GM23338 (cell line): Measurements from ENCODE around the gene NCOA1. TPM values are rescaled to one million over a fixed set of nuclear protein-coding genes. Genes with fewer than 3 reads are reported as not detected.

ENCODE experiments used
- ATAC-seq: fragments of 200-7000 bp; cut with Tn5 transposase; 3 replicates; pipeline ENCODE4 v1.9.1; 2020
- DNase-seq: peaks from one replicate; pipeline ENCODE4 v3.0.0-alpha.2; 2015; ENCODE audit warnings: low spot score
- H2AFZ ChIP-seq: fragments of 200-600 bp; sonication (generic); 2 replicates; pipeline ENCODE4 v1.8.0; 2016; ENCODE audit warnings: antibody characterized with exemption, mild to moderate bottlenecking, moderate library complexity
- H3F3A ChIP-seq: fragments of 200-600 bp; sonication (generic); replicated peaks from 2 replicates; pipeline ENCODE4 v1.8.0; 2017; ENCODE audit warnings: antibody characterized with exemption, mixed run types, low read depth
- H3K27ac ChIP-seq: fragments of 200-600 bp; sonication (generic); 2 replicates; pipeline ENCODE4 v1.6.1; 2016; ENCODE audit warnings: low read depth
- H3K27me3 ChIP-seq: fragments of 200-600 bp; sonication (generic); 2 replicates; pipeline ENCODE4 v1.8.0; 2016; ENCODE audit warnings: mild to moderate bottlenecking, mixed run types, moderate library complexity; ENCODE audit not compliant: insufficient read depth
- H3K36me3 ChIP-seq: fragments of 200-600 bp; sonication (generic); 2 replicates; pipeline ENCODE4 v1.8.0; 2016; ENCODE audit warnings: mild to moderate bottlenecking; ENCODE audit not compliant: insufficient read depth
- H3K4me1 ChIP-seq: fragments of 200-600 bp; sonication (generic); 2 replicates; pipeline ENCODE4 v1.8.0; 2016; ENCODE audit warnings: mild to moderate bottlenecking, moderate library complexity; ENCODE audit not compliant: insufficient read depth
- H3K4me2 ChIP-seq: fragments of 200-600 bp; sonication (generic); 2 replicates; pipeline ENCODE4 v1.7.1; 2017; ENCODE audit warnings: mixed run types
- H3K4me3 ChIP-seq: fragments of 200-600 bp; sonication (generic); 2 replicates; pipeline ENCODE4 v1.6.1; 2016; ENCODE audit warnings: mixed run types
- H3K79me2 ChIP-seq: fragments of 200-600 bp; sonication (generic); replicated peaks from 2 replicates; pipeline ENCODE4 v1.8.0; 2017; ENCODE audit warnings: mild to moderate bottlenecking; ENCODE audit not compliant: insufficient read depth
- H3K9me2 ChIP-seq: fragments of 200-600 bp; sonication (generic); 2 replicates; pipeline ENCODE4 v1.8.0; 2017; ENCODE audit not compliant: insufficient read depth
- H4K20me1 ChIP-seq: fragments of 200-600 bp; sonication (generic); replicated peaks from 2 replicates; pipeline ENCODE4 v1.8.0; 2017; ENCODE audit warnings: mild to moderate bottlenecking; ENCODE audit not compliant: insufficient read depth
- H3K27ac Mint-ChIP-seq: 2 replicates; pipeline ENCODE4 v1.8.0; 2020; ENCODE audit warnings: inconsistent platforms, mild to moderate bottlenecking, moderate library complexity, mixed read lengths
- H3K27me3 Mint-ChIP-seq: 3 replicates; pipeline ENCODE4 v1.8.0; 2022; ENCODE audit warnings: low read depth, mild to moderate bottlenecking, moderate library complexity, mixed read lengths, inconsistent platforms; ENCODE audit not compliant: insufficient read depth, poor library complexity
- H3K36me3 Mint-ChIP-seq: 3 replicates; pipeline ENCODE4 v1.8.0; 2021; ENCODE audit warnings: low read depth, mild to moderate bottlenecking, inconsistent platforms, moderate library complexity, mixed read lengths
- H3K4me1 Mint-ChIP-seq: 3 replicates; pipeline ENCODE4 v1.8.0; 2020; ENCODE audit warnings: mild to moderate bottlenecking, inconsistent platforms, mixed read lengths
- H3K4me3 Mint-ChIP-seq: 3 replicates; pipeline ENCODE4 v1.8.0; 2021; ENCODE audit warnings: moderate library complexity, mild to moderate bottlenecking, inconsistent platforms, mixed read lengths
- H3K9me3 Mint-ChIP-seq: 3 replicates; pipeline ENCODE4 v1.8.0; 2020; ENCODE audit warnings: moderate library complexity, mild to moderate bottlenecking, inconsistent platforms, mixed read lengths
- CREB1 ChIP-seq: fragments of 250-450 bp; sonication (Bioruptor Pico); IDR thresholded peaks from 2 replicates; pipeline ENCODE4 v1.5.0; 2020; ENCODE audit warnings: low read depth, mild to moderate bottlenecking, moderate library complexity
- CTCF ChIP-seq, 2 experiments: fragments of 200-600 bp in 1 of 2; sonication (generic) in 1 of 2; conservative IDR thresholded peaks; 2 replicates each; pipeline versions ENCODE4 v1.5.1 to v1.6.1; 2016 to 2017; ENCODE audit warnings: antibody characterized with exemption in 2 of 2, low read depth in 2 of 2, mild to moderate bottlenecking in 2 of 2, moderate library complexity in 1 of 2
- ETS1 ChIP-seq: IDR thresholded peaks from 2 replicates; pipeline ENCODE4 v1.6.1; 2016; ENCODE audit warnings: antibody characterized with exemption
- EZH2 ChIP-seq: fragments of 200-600 bp; sonication (generic); IDR thresholded peaks from one replicate; pipeline ENCODE4 v1.8.0; 2017; ENCODE audit warnings: antibody characterized with exemption, mild to moderate bottlenecking, low read depth; ENCODE audit not compliant: unreplicated experiment
- EZH2phosphoT487 ChIP-seq: fragments of 200-600 bp; sonication (generic); IDR thresholded peaks from one replicate; pipeline ENCODE4 v1.8.1; 2018; ENCODE audit warnings: antibody characterized with exemption; ENCODE audit not compliant: unreplicated experiment
- JUNB ChIP-seq: IDR thresholded peaks from one replicate; pipeline ENCODE4 v1.6.1; 2016; ENCODE audit warnings: antibody characterized with exemption; ENCODE audit not compliant: unreplicated experiment
- NANOG ChIP-seq: IDR thresholded peaks from 2 replicates; pipeline ENCODE4 v1.6.1; 2016; ENCODE audit warnings: antibody characterized with exemption, borderline replicate concordance
- POLR2AphosphoS5 ChIP-seq: IDR thresholded peaks from 2 replicates; pipeline ENCODE4 v1.6.1; 2016; ENCODE audit warnings: antibody characterized with exemption, low read depth
- REST ChIP-seq: IDR thresholded peaks from one replicate; pipeline ENCODE4 v1.6.1; 2018; ENCODE audit warnings: antibody characterized with exemption; ENCODE audit not compliant: unreplicated experiment
- STAT1 ChIP-seq: IDR thresholded peaks from one replicate; pipeline ENCODE4 v1.6.1; 2016; ENCODE audit warnings: antibody characterized with exemption; ENCODE audit not compliant: unreplicated experiment
- ZNF114 ChIP-seq: fragments of 250-450 bp; sonication (Bioruptor Pico); IDR thresholded peaks from 2 replicates; pipeline ENCODE4 v1.5.0; 2020; ENCODE audit warnings: mild to moderate bottlenecking, moderate library complexity
- ZNF331 ChIP-seq: fragments of 250-450 bp; sonication (Bioruptor Pico); IDR thresholded peaks from 2 replicates; pipeline ENCODE4 v1.5.0; 2020; ENCODE audit warnings: low read depth, mild to moderate bottlenecking, moderate library complexity
- ZNF462 ChIP-seq: fragments of 250-450 bp; sonication (Bioruptor Pico); IDR thresholded peaks from 2 replicates; pipeline ENCODE4 v1.5.0; 2020; ENCODE audit warnings: mild to moderate bottlenecking, moderate library complexity
- polyA plus RNA-seq: library from polyadenylated mRNA; unstranded; fragments of >200 nt; fragmentation: Nextera tagmentation; extraction: Ambion mirVana; gene quantifications from 2 replicates; pipeline ENCODE4 v1.2.1, GENCODE V29; 2016
- total RNA-seq: library from RNA; depleted of rRNA; stranded (reverse); fragments of >200 nt; shearing (Covaris generic); gene quantifications from 2 replicates; pipeline ENCODE4 v1.2.3, GENCODE V29; 2014

The NCOA1 gene
- total and polyA plus RNA-seq, 2 experiments from 2014 or later = 7.1 to 15.1 TPM

- Histone ChIP-seq H2AFZ (peak overlapping the region; percentile 28; the same call in 1 of the 2 replicates), H3F3A (no peaks in the 10 kb centered on the region), H3K27me3 (no peaks in the 10 kb centered on the region), H3K4me1 (peaks cover 8% of the 10 kb centered on the region), H3K27ac (no peak overlapping the region), H3K79me2 (no peaks in the 10 kb centered on the region), H3K4me3 (no peak overlapping the region), H4K20me1 (no peaks in the 10 kb centered on the region), H3K4me2 (no peak overlapping the region), H3K36me3 (no peaks in the 10 kb centered on the region), H3K9me2 (no peaks in the 10 kb centered on the region)
- peaks cover 6% of the 10 kb centered on the region for H3K4me1 Mint-ChIP-seq
- DNase-seq = no peak
- H3K36me3 Mint-ChIP-seq = peaks cover under 1% of the 10 kb centered on the region; the same call in 1 of the 3 replicates
- H3K9me3 Mint-ChIP-seq = no peaks in the 10 kb centered on the region
- TF ChIP-seq CREB1 = no peak
- TF ChIP-seq JUNB = no peak
- TF ChIP-seq STAT1 = no peak
- TF ChIP-seq EZH2phosphoT487 = no peak
- no peak for TF ChIP-seq CTCF (conservative IDR thresholded peaks at IDR 0.05; ENCODE audit: low read depth in 2 of 2)
- TF ChIP-seq REST = no peak
- no peak for TF ChIP-seq ETS1
- no peak for TF ChIP-seq ZNF462
- TF ChIP-seq NANOG = no peak
- TF ChIP-seq ZNF331 (CRISPR knock-in tag) = no peak
- TF ChIP-seq ZNF114 (CRISPR knock-in tag) = no peak
- no peak for TF ChIP-seq EZH2
- TF ChIP-seq POLR2AphosphoS5 = no peak
- no peak overlapping the region for H3K4me3 Mint-ChIP-seq
- no peak overlapping the region for H3K27ac Mint-ChIP-seq
- ATAC-seq = no peak
- H3K27me3 Mint-ChIP-seq = peaks cover 6% of the 10 kb centered on the region
Measured at GRCh38 chr2:24783641-24784040, 292.6 kb downstream of the NCOA1 start.
